Panc1 (cell line): ENCODE data around the gene DOCK1.

ENCODE experiments used
- POLR2AphosphoS5 ChIP-seq: IDR thresholded peaks from 2 replicates; pipeline ENCODE4 v1.6.1; 2012; ENCODE audit warnings: mild to moderate bottlenecking, low read depth, low read length, moderate library complexity
- SIN3A ChIP-seq: IDR thresholded peaks from 2 replicates; pipeline ENCODE4 v1.6.1; 2012; ENCODE audit warnings: low read depth, mild to moderate bottlenecking, low read length, moderate library complexity, borderline replicate concordance; ENCODE audit not compliant: insufficient read depth
- TCF7L2 ChIP-seq: IDR thresholded peaks from 2 replicates; pipeline ENCODE4 v1.6.1; 2011; ENCODE audit warnings: mild to moderate bottlenecking, low read depth, low read length, inconsistent platforms
- TF ChIP-seq, protein P1 (sequence below): fragments of 450-650 bp; IDR thresholded peaks from 2 replicates; pipeline ENCODE4 v1.5.1; 2017; ENCODE audit warnings: mild to moderate bottlenecking
- TF ChIP-seq, protein P2 (sequence below), 2 experiments: IDR thresholded peaks; 2 replicates each; pipeline ENCODE4 v1.6.1; 2011 to 2012; ENCODE audit warnings: low read depth in 2 of 2, control low read depth in 1 of 2, low read length in 1 of 2, mild to moderate bottlenecking in 1 of 2, moderate library complexity in 1 of 2; ENCODE audit not compliant: insufficient read depth in 1 of 2

DNA sequence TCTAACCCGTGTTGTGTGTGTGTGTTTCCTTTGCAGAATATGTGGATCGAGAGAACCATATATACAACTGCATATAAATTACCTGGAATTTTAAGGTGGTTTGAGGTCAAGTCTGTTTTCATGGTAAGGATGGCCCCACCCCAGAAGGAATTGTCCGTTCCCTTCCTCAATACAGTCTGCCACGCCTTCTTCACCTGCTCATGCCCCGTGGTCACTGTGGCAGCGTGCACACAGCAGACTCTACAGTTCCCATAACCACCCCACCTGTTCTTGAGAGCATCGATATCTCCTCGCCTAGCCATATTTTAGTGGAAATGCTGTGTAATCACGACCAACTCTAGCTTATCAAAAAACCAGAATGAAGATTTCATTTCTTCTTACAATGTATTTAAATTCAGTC lies 509.9 kb downstream of the DOCK1 start:
- TF ChIP-seq, protein P1, sequence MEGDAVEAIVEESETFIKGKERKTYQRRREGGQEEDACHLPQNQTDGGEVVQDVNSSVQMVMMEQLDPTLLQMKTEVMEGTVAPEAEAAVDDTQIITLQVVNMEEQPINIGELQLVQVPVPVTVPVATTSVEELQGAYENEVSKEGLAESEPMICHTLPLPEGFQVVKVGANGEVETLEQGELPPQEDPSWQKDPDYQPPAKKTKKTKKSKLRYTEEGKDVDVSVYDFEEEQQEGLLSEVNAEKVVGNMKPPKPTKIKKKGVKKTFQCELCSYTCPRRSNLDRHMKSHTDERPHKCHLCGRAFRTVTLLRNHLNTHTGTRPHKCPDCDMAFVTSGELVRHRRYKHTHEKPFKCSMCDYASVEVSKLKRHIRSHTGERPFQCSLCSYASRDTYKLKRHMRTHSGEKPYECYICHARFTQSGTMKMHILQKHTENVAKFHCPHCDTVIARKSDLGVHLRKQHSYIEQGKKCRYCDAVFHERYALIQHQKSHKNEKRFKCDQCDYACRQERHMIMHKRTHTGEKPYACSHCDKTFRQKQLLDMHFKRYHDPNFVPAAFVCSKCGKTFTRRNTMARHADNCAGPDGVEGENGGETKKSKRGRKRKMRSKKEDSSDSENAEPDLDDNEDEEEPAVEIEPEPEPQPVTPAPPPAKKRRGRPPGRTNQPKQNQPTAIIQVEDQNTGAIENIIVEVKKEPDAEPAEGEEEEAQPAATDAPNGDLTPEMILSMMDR = no peak
- no peak for TF ChIP-seq TCF7L2
- no peak for TF ChIP-seq POLR2AphosphoS5
- TF ChIP-seq, protein P2, sequence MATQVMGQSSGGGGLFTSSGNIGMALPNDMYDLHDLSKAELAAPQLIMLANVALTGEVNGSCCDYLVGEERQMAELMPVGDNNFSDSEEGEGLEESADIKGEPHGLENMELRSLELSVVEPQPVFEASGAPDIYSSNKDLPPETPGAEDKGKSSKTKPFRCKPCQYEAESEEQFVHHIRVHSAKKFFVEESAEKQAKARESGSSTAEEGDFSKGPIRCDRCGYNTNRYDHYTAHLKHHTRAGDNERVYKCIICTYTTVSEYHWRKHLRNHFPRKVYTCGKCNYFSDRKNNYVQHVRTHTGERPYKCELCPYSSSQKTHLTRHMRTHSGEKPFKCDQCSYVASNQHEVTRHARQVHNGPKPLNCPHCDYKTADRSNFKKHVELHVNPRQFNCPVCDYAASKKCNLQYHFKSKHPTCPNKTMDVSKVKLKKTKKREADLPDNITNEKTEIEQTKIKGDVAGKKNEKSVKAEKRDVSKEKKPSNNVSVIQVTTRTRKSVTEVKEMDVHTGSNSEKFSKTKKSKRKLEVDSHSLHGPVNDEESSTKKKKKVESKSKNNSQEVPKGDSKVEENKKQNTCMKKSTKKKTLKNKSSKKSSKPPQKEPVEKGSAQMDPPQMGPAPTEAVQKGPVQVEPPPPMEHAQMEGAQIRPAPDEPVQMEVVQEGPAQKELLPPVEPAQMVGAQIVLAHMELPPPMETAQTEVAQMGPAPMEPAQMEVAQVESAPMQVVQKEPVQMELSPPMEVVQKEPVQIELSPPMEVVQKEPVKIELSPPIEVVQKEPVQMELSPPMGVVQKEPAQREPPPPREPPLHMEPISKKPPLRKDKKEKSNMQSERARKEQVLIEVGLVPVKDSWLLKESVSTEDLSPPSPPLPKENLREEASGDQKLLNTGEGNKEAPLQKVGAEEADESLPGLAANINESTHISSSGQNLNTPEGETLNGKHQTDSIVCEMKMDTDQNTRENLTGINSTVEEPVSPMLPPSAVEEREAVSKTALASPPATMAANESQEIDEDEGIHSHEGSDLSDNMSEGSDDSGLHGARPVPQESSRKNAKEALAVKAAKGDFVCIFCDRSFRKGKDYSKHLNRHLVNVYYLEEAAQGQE (IDR thresholded peaks at IDR 0.05; ENCODE audit: insufficient read depth in 1 of 2, low read depth in 2 of 2, low read length in 1 of 2) = no peak
- TF ChIP-seq SIN3A = no peak
